ENCODE results near the gene METTL13. TPM values are rescaled to one million over a fixed set of nuclear protein-coding genes. Genes with fewer than 3 reads are reported as not detected.

The METTL13 gene
- total RNA-seq, 2 donors from 2014 or later, result 14.8 to 15.0 TPM

- no peak for DNase-seq (ENCODE audit: low spot score)
- peaks cover 0 to 28% of the 10 kb centered on the region in 2 donors for H3K4me1 ChIP-seq
- peaks cover 72% of the 10 kb centered on the region for H3K36me3 ChIP-seq
- no peaks in the 10 kb centered on the region for H3K27me3 ChIP-seq
- TF ChIP-seq CTCF (IDR thresholded peaks at IDR 0.05), result no peak
- H3K4me3 ChIP-seq, result no peak overlapping the region
- H3K27ac ChIP-seq, result no peak overlapping the region
- H3K9me3 ChIP-seq, result no peaks in the 10 kb centered on the region
These were observed 5.1 kb downstream of the METTL13 start for GRCh38 chr1:171786534-171786933.

GRCh38 chr1:171787686-171788480, 6.4 kb downstream of the METTL13 start:
- H3K27ac ChIP-seq, result no peak overlapping the region
- H3K36me3 ChIP-seq, result peaks cover 85% of the 10 kb centered on the region
- H3K4me3 ChIP-seq, result no peak overlapping the region
- peaks cover 0 to 17% of the 10 kb centered on the region in 2 donors for H3K4me1 ChIP-seq
- no peak for TF ChIP-seq CTCF (IDR thresholded peaks at IDR 0.05)
- no peak for DNase-seq (ENCODE audit: low spot score)
- H3K9me3 ChIP-seq, result no peaks in the 10 kb centered on the region
- no peaks in the 10 kb centered on the region for H3K27me3 ChIP-seq

GRCh38 chr1:171788696-171789095, 7.2 kb downstream of the METTL13 start:
- Histone ChIP-seq H3K4me1 (peaks cover 0 to 13% of the 10 kb centered on the region in 2 donors), H3K4me3 (no peak overlapping the region), H3K36me3 (peaks cover 90% of the 10 kb centered on the region), H3K9me3 (no peaks in the 10 kb centered on the region), H3K27me3 (no peaks in the 10 kb centered on the region), H3K27ac (no peak overlapping the region)
- no peak for DNase-seq (ENCODE audit: low spot score)
- TF ChIP-seq CTCF (IDR thresholded peaks at IDR 0.05), result no peak

GRCh38 chr1:171790318-171790717, 8.9 kb downstream of the METTL13 start:
- Histone ChIP-seq H3K9me3 (no peaks in the 10 kb centered on the region), H3K4me3 (no peak overlapping the region), H3K27me3 (no peaks in the 10 kb centered on the region), H3K36me3 (peaks cover 96% of the 10 kb centered on the region), H3K27ac (no peak overlapping the region), H3K4me1 (no peaks in the 10 kb centered on the region)
- no peak for DNase-seq (ENCODE audit: low spot score)
- TF ChIP-seq CTCF (IDR thresholded peaks at IDR 0.05), result no peak

- Histone ChIP-seq H3K4me1 (no peaks in the 10 kb centered on the region), H3K36me3 (peaks cover 92% of the 10 kb centered on the region)
- no peak for TF ChIP-seq CTCF (IDR thresholded peaks at IDR 0.05)
These were observed 11.4 kb downstream of the METTL13 start for GRCh38 chr1:171792656-171793369.

More at GRCh38 chr1:171792656-171793369, 11.4 kb downstream of the METTL13 start:
- H3K4me3 ChIP-seq, result no peak overlapping the region
- no peak overlapping the region for H3K27ac ChIP-seq
- no peak for DNase-seq (ENCODE audit: low spot score)
- H3K27me3 ChIP-seq, result no peaks in the 10 kb centered on the region
- no peaks in the 10 kb centered on the region for H3K9me3 ChIP-seq

Measured in right atrium auricular region (tissue), 2 donors.